Activated CD4-positive, alpha-beta memory T cell treated with anti-CD3 and anti-CD28 coated beads, Interleukin-2, amount 10 ng/mL, durations not matched to agents 7 days and 5 days (primary cell): ENCODE data around the gene TCF12. TPM values are rescaled to one million over a fixed set of nuclear protein-coding genes. Genes with fewer than 3 reads are reported as not detected.

Experiments used
- CTCF ChIA-PET: fragments of 350-600 bp; sonication (Branson Sonifier 250); formaldehyde crosslinking; loops from one replicate; lab custom pipeline; 2021; ENCODE audit warnings: antibody characterized with exemption, inconsistent platforms; lab: Charles Lee
- POLR2A ChIA-PET: fragments of 350-600 bp; sonication (Branson Sonifier 250); formaldehyde crosslinking; loops from one replicate; lab custom pipeline; 2021; ENCODE audit warnings: antibody characterized with exemption; lab: Charles Lee
- DNase-seq: peaks from one replicate; pipeline ENCODE4 v3.0.0-alpha.2; 2020
- H3K27ac Mint-ChIP-seq: one replicate; pipeline ENCODE4 v1.8.0; 2021; ENCODE audit warnings: mild to moderate bottlenecking, mixed read lengths
- H3K27me3 Mint-ChIP-seq: one replicate; pipeline ENCODE4 v1.8.0; 2021; ENCODE audit warnings: mixed read lengths
- H3K36me3 Mint-ChIP-seq: one replicate; pipeline ENCODE4 v1.8.0; 2021; ENCODE audit warnings: low read depth, mixed read lengths
- H3K4me1 Mint-ChIP-seq: one replicate; pipeline ENCODE4 v1.8.0; 2021; ENCODE audit warnings: mixed read lengths
- H3K4me3 Mint-ChIP-seq: one replicate; pipeline ENCODE4 v1.8.0; 2021; ENCODE audit warnings: mild to moderate bottlenecking, mixed read lengths
- H3K9me3 Mint-ChIP-seq: one replicate; pipeline ENCODE4 v1.8.0; 2021; ENCODE audit warnings: mixed read lengths
- total RNA-seq, 2 experiments: library from RNA; stranded (reverse); gene quantifications; one replicate each; pipeline ENCODE4 v1.2.3, GENCODE V29; 2021

The TCF12 gene
- total RNA-seq, 2 experiments from 2014 or later: 62.4 to 62.8 TPM

- CTCF ChIA-PET: no interaction called here
- H3K4me3 Mint-ChIP-seq: no peak overlapping the region
- H3K9me3 Mint-ChIP-seq: no peaks in the 10 kb centered on the region
- H3K27ac Mint-ChIP-seq: no peak overlapping the region
- peaks cover 14% of the 10 kb centered on the region for H3K4me1 Mint-ChIP-seq
- no peak for DNase-seq
- H3K36me3 Mint-ChIP-seq: peaks cover 4% of the 10 kb centered on the region
- H3K27me3 Mint-ChIP-seq: no peaks in the 10 kb centered on the region
- POLR2A ChIA-PET: no interaction called here
Observed at GRCh38 chr15:57059026-57059660, 140.7 kb downstream of the TCF12 start.

DNA sequence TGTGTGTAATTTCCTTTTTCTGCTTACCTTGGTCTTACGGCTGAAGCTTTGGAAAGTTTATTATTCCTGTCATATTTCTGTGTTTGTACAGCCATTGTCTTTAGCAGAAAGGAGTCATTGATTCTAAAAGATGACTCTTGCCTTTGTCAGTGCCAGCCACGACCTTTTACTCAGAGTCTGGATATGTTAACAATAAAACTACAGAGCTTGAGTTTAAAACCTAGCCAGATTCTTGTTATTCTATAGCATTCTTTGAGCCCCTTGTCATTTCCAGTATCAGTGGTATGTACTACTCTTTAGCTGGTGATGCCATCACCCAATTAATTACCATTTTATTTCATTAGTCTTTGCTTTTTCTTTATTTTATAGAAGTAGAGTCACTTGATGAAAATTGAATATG is 142.4 kb downstream of the TCF12 start:
- CTCF ChIA-PET: interaction anchor here (0.6 kb wide), 1 partner anchor 86 kb away, joined by 3 read pairs; no protein-coding TSS in a partner anchor
- Mint-ChIP-seq H3K27ac (no peak overlapping the region), H3K4me1 (peaks cover 14% of the 10 kb centered on the region), H3K36me3 (peaks cover 6% of the 10 kb centered on the region), H3K27me3 (no peaks in the 10 kb centered on the region), H3K9me3 (no peaks in the 10 kb centered on the region), H3K4me3 (no peak overlapping the region)
- no peak for DNase-seq
- POLR2A ChIA-PET: no interaction called here

GRCh38 chr15:57061281-57061680 is 142.8 kb downstream of the TCF12 start:
- ChIA-PET CTCF (interaction anchor here (0.6 kb wide), 1 partner anchor 86 kb away, joined by 3 read pairs; no protein-coding TSS in a partner anchor), POLR2A (interaction anchor here (0.9 kb wide), 1 partner anchor 11 kb away, joined by 3 read pairs; no protein-coding TSS in a partner anchor)
- peaks cover 6% of the 10 kb centered on the region for H3K36me3 Mint-ChIP-seq
- H3K27ac Mint-ChIP-seq: no peak overlapping the region
- H3K4me3 Mint-ChIP-seq: no peak overlapping the region
- peaks cover 14% of the 10 kb centered on the region for H3K4me1 Mint-ChIP-seq
- no peaks in the 10 kb centered on the region for H3K27me3 Mint-ChIP-seq
- DNase-seq: no peak
- H3K9me3 Mint-ChIP-seq: no peaks in the 10 kb centered on the region

GRCh38 chr15:57061696-57062095 is 143.3 kb downstream of the TCF12 start:
- DNase-seq: no peak
- no peak overlapping the region for H3K4me3 Mint-ChIP-seq
- H3K4me1 Mint-ChIP-seq: peaks cover 14% of the 10 kb centered on the region
- H3K36me3 Mint-ChIP-seq: peaks cover 6% of the 10 kb centered on the region
- ChIA-PET CTCF (no interaction called here), POLR2A (interaction anchor here (0.9 kb wide), 1 partner anchor 10 kb away, joined by 3 read pairs; no protein-coding TSS in a partner anchor)
- H3K27me3 Mint-ChIP-seq: no peaks in the 10 kb centered on the region
- H3K27ac Mint-ChIP-seq: no peak overlapping the region
- H3K9me3 Mint-ChIP-seq: no peaks in the 10 kb centered on the region

DNA sequence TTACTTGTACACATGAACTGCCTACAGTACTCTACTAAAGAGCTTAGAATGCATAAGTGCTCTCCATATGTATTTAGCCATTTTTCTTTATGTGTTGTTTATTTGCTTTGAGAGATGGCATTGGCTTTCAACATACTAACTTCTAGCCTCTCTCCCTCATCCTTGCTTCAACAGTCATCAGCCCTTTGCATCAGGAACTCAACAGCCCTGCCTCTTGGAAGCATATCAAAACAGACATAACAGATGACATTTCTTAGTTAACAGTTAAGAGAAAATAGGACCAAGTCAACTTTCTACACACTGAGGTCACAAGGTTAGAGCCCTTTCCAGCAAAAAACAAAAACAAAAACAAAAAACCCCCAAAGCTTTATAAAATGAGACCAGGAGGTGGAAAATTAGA is 145.6 kb downstream of the TCF12 start:
- Mint-ChIP-seq H3K36me3 (peaks cover 11% of the 10 kb centered on the region), H3K27ac (no peak overlapping the region), H3K4me1 (peaks cover 4% of the 10 kb centered on the region), H3K4me3 (no peak overlapping the region), H3K9me3 (no peaks in the 10 kb centered on the region), H3K27me3 (no peaks in the 10 kb centered on the region)
- ChIA-PET CTCF (no interaction called here), POLR2A (no interaction called here)
- no peak for DNase-seq

DNA sequence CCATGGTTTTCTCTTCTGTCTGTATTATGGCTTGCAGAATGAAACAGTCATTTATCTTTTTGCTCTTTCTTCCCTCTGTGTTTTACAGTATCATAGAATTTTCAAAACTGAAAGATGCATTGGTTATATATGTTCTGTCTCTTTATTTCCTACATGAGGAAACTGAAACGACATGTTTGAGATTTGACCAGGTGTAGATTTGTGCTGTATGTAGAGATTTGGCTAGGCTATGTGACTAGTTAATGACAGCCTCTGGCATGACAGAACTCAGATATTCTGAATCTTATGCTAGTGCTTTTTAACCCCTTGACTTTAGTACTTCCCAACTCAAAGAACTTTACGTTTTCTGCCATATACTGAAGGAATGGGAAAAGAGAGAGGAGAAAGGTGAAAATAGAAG is 151.0 kb downstream of the TCF12 start:
- H3K36me3 Mint-ChIP-seq: peaks cover 5% of the 10 kb centered on the region
- no peaks in the 10 kb centered on the region for H3K9me3 Mint-ChIP-seq
- CTCF ChIA-PET: no interaction called here
- POLR2A ChIA-PET: no interaction called here
- H3K4me1 Mint-ChIP-seq: no peaks in the 10 kb centered on the region
- no peak for DNase-seq
- no peak overlapping the region for H3K27ac Mint-ChIP-seq
- H3K27me3 Mint-ChIP-seq: no peaks in the 10 kb centered on the region
- H3K4me3 Mint-ChIP-seq: no peak overlapping the region

GRCh38 chr15:57070674-57071073 is 152.2 kb downstream of the TCF12 start:
- ChIA-PET POLR2A (no interaction called here), CTCF (no interaction called here)
- no peaks in the 10 kb centered on the region for H3K4me1 Mint-ChIP-seq
- H3K27ac Mint-ChIP-seq: no peak overlapping the region
- H3K27me3 Mint-ChIP-seq: no peaks in the 10 kb centered on the region
- no peak for DNase-seq
- no peak overlapping the region for H3K4me3 Mint-ChIP-seq
- H3K36me3 Mint-ChIP-seq: peaks cover 5% of the 10 kb centered on the region
- H3K9me3 Mint-ChIP-seq: no peaks in the 10 kb centered on the region

- ChIA-PET CTCF (no interaction called here), POLR2A (no interaction called here)
- H3K9me3 Mint-ChIP-seq: no peaks in the 10 kb centered on the region
- DNase-seq: no peak
- H3K4me1 Mint-ChIP-seq: peaks cover 11% of the 10 kb centered on the region
- no peak overlapping the region for H3K27ac Mint-ChIP-seq
- H3K27me3 Mint-ChIP-seq: no peaks in the 10 kb centered on the region
- no peak overlapping the region for H3K4me3 Mint-ChIP-seq
- H3K36me3 Mint-ChIP-seq: no peaks in the 10 kb centered on the region
Observed at GRCh38 chr15:57079446-57079845, 161.0 kb downstream of the TCF12 start.

GRCh38 chr15:57079931-57080620 is 161.6 kb downstream of the TCF12 start:
- H3K4me3 Mint-ChIP-seq: no peak overlapping the region
- H3K36me3 Mint-ChIP-seq: no peaks in the 10 kb centered on the region
- POLR2A ChIA-PET: no interaction called here

GRCh38 chr15:57082054-57082728 is 163.7 kb downstream of the TCF12 start:
- no peak overlapping the region for H3K27ac Mint-ChIP-seq
- no peaks in the 10 kb centered on the region for H3K27me3 Mint-ChIP-seq
- ChIA-PET POLR2A (no interaction called here), CTCF (no interaction called here)
- no peaks in the 10 kb centered on the region for H3K9me3 Mint-ChIP-seq
- H3K4me3 Mint-ChIP-seq: no peak overlapping the region
- peaks cover 11% of the 10 kb centered on the region for H3K4me1 Mint-ChIP-seq
- no peaks in the 10 kb centered on the region for H3K36me3 Mint-ChIP-seq
- no peak for DNase-seq

More at GRCh38 chr15:57079931-57080620, 161.6 kb downstream of the TCF12 start:
- Mint-ChIP-seq H3K27me3 (no peaks in the 10 kb centered on the region), H3K27ac (no peak overlapping the region), H3K9me3 (no peaks in the 10 kb centered on the region), H3K4me1 (peaks cover 11% of the 10 kb centered on the region)
- CTCF ChIA-PET: no interaction called here
- DNase-seq: no peak

DNA sequence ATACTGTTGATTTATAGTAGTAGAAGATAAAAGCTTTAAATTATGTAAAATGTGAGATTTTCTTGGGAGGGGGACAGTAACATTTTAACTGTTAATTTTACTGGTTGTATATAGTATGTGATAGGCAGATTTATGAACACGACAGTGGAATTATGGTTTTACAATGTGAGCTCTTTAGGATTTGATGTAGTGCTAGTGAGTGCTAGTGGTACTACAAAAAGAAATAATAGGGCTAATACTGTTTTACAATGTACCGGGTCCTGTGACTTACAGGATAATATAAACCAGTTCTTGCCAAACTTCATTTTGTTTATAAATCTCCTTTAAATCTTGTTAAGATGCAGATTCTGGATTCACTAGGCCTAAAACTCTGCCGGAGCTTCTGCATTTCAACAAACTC is 165.7 kb downstream of the TCF12 start:
- Mint-ChIP-seq H3K27me3 (no peaks in the 10 kb centered on the region), H3K4me3 (no peak overlapping the region), H3K4me1 (peaks cover 11% of the 10 kb centered on the region), H3K9me3 (no peaks in the 10 kb centered on the region), H3K27ac (no peak overlapping the region), H3K36me3 (no peaks in the 10 kb centered on the region)
- ChIA-PET POLR2A (no interaction called here), CTCF (no interaction called here)
- DNase-seq: no peak

DNA sequence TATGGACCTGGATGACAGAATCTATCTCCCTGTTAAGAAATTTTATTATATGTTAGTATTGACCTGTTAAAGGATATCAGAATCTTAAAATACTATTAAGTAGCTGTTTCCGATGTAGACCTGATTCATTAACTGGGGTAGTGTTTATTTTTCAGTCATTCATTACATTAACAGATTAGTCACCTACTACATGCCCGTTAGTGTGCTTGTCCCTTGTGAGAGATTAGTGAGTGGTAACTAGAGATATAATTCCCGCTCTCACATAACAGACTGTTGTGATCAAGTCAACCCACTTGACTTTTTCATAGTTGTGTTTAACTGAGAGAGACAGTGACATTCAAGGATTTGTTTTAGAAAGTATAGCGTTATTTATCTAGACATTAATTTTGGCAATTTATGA is 166.8 kb downstream of the TCF12 start:
- Mint-ChIP-seq H3K9me3 (no peaks in the 10 kb centered on the region), H3K27me3 (no peaks in the 10 kb centered on the region), H3K4me1 (peaks cover 8% of the 10 kb centered on the region), H3K4me3 (no peak overlapping the region), H3K27ac (no peak overlapping the region), H3K36me3 (no peaks in the 10 kb centered on the region)
- ChIA-PET CTCF (no interaction called here), POLR2A (no interaction called here)
- no peak for DNase-seq

DNA sequence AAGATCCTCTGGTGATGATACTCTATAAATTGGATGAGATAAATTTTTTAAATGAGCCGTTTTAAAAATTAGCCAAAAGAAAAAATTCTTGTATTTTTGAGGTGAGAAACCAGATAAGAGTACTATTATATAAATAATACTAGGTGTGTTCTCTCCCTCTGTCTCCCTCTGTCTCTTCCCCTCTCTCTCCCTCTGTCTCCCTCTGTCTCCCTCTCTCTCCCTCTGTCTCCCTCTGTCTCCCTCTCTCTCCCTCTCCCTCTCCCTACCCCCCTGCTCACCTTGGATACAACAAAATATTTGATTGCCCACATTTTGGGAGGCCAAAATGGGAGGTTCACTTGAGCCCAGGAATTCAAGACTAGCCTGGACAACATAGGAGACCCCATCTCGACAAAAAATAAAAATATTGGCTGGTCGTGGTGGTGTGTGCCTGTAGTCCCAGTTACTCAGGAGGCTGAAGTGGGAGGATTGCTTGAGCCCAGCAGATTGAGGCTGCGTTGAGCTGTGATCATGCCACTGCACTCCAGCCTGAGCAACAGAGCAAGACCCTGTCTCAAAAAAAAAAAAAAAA is 168.5 kb downstream of the TCF12 start:
- Mint-ChIP-seq H3K9me3 (no peaks in the 10 kb centered on the region), H3K4me1 (peaks cover 3% of the 10 kb centered on the region), H3K36me3 (no peaks in the 10 kb centered on the region), H3K27ac (no peak overlapping the region), H3K4me3 (no peak overlapping the region), H3K27me3 (no peaks in the 10 kb centered on the region)
- DNase-seq: no peak
- ChIA-PET CTCF (no interaction called here), POLR2A (no interaction called here)
